GM19395 (cell line): ENCODE data around the gene LTB4R.

Source experiments
- ATAC-seq: cut with Tn5 transposase; IDR thresholded peaks from one replicate; pipeline ENCODE4 v1.9.1; 2021; ENCODE audit warnings: mild to moderate bottlenecking, moderate library complexity; ENCODE audit not compliant: unreplicated experiment

LTB4R gene

DNA sequence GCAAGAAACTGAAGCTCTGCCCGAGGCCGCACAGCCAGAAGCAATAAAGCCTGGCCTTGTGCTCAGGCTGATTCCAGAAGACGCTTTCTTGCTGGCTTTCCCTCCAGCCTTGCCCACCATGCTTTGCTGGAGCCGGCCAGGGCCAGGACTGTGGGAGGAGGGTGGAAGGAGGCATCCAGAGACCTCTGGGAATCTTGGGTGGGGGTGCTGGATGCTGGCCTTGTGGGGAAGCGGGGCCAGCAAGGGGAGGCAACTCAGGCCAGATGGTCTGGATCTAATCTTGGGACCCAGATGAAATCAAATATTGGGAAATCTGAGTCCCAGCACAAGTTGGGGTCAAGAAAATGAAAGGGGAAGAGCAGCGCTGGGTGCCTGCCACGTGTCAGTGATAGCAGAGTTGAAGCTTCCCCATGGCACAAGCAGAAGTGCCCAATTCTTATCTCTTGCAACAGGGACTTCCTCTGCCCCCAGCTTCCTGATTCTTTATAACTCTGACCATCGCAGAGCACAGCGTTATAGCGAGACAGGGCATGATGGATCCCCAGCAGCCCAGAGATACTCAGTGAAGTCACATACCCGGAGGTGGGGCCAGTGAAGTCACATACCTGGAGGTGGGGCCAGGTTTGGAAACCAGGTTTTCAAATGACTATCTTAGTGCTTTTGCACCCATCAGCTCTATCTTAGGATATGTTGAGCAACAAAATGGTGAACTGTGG is 33.5 kb upstream of the LTB4R start:
- ATAC-seq: no peak

GRCh38 chr14:24278424-24278823 is 32.9 kb upstream of the LTB4R start:
- ATAC-seq: no peak

DNA sequence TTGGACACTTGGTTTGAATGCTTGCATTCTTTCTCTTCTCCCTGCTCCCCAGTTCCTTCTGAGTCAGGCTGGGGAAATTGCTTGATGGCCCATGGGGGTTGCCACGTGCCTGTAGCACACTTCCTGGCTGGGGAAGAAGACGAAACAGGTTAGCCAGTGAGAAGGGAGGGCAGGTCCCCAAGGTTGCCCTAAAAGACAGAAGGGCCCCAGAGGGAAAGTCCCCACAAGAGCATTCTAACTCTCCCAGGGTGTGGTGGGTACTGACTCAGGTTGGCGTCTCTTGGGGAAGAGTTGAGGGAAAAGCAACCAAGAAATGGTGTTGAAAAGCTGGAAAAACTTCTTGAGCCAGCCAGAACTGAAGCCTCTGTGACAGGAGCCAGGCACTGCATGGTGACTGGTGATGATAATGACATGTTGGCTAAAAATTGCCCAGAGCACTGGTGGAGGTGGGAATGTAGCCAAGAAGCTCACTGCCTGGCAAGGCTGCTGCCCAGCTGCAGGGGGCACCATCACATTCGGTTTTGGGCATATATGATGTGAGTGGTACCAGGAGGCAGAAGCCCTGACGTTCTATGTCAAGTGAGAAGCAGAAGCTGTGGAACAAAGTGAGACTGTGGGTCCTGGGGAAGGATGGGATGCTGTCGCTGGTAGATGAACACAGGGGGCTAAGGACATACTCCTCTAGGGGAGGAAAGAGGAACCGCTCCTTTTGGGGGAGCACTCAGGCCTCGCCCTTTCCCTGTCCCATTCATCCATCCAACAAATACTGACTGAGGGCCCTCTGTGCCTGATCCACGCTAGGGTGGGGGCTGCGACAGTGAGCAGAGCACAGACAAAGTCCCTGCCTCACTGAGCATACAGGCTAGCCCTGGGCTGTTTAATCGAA is 31.8 kb upstream of the LTB4R start:
- peak; percentile 63 for ATAC-seq

GRCh38 chr14:24280797-24281460 is 30.4 kb upstream of the LTB4R start:
- ATAC-seq: no peak

GRCh38 chr14:24281636-24282035 is 29.7 kb upstream of the LTB4R start:
- ATAC-seq: no peak

DNA sequence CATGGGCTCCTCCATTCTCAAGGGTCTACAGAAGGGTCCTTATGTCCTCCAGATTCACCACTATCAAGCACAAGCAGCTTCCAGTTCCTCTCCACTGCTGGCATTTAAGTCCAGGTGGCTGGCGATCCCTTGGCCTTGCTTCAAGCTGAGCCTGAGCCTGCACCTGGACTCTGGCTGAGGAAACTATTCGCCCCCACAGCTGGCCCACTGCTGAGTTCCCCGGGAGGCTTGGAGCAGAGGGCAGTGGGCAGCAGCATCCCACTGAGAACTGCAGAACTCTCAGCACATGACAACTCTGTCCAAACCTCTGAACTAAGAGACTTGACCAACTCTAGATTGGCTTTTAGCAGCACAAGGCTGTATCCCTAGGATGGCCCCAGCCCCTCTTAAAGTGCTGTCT is 28.6 kb upstream of the LTB4R start:
- ATAC-seq: no peak

DNA sequence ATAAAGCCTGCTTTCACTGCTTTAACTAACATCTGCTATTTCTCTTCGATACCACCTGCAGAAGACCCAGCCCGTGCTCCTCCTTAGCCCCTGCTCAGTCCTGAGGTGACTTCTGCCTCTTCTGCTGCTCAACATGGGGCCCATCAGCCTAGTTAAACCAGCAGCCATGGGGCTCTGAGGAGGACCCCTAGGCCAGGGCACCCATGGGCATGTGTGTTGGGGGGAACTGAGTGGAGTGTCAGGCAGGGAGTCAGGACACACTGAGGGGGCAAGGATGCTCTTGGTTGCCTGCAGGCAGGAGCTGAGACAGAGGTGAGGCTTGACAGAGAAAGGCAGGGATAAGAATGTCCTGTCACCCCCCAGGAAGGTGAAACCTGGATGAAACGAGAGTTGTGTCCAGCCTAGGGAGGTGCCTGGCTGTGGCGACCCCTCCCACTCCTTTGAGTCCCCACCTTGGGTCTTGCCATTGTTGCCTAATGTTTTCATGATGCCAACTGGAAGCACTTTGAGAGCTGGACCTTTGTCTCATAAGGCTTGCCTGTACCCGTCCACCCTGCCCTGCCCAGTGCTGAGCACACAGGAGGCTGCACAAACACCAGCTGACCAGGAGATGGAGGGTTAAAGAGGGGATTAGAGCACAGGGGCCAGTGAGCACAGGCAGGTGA is 27.4 kb upstream of the LTB4R start:
- ATAC-seq: no peak

GRCh38 chr14:24284501-24285035 is 26.7 kb upstream of the LTB4R start:
- no peak for ATAC-seq

- ATAC-seq: no peak
These were observed 26.0 kb upstream of the LTB4R start for GRCh38 chr14:24285351-24285750.

- no peak for ATAC-seq
These were observed 24.3 kb upstream of the LTB4R start for GRCh38 chr14:24286996-24287395.

DNA sequence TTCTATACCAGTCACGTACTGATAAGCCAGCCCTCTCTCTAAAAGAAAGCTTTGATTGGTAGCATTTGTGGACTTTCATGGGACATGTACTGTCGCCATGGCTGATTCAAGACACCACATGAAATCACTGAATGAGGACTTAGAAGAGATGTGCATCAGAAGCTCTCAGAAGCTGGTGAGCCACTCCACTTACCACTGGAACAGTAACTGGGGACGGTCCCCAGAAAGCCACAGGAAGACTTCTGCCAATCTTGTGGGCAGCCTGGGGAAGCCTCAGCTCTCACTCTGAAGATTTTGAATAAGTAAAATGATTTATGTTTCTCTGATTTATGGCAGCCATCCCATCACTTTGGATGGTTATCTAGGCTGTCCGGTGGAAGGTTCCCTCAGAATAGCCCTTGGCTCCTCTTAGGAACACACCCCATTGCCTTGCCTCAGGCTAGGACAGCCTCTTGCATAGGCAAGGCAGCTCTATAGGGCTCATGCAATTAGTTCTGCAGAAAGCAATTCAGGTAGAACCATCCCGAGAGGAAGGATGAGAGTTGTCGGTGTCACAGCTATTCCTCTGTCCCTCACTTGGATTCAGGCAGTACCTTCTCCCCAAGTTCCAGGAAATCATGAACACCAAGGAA is 21.5 kb upstream of the LTB4R start:
- peak; percentile 87 for ATAC-seq

- no peak for ATAC-seq
These were observed 20.6 kb upstream of the LTB4R start for GRCh38 chr14:24290746-24291145.

- ATAC-seq: no peak
These were observed 19.7 kb upstream of the LTB4R start for GRCh38 chr14:24291446-24292117.

DNA sequence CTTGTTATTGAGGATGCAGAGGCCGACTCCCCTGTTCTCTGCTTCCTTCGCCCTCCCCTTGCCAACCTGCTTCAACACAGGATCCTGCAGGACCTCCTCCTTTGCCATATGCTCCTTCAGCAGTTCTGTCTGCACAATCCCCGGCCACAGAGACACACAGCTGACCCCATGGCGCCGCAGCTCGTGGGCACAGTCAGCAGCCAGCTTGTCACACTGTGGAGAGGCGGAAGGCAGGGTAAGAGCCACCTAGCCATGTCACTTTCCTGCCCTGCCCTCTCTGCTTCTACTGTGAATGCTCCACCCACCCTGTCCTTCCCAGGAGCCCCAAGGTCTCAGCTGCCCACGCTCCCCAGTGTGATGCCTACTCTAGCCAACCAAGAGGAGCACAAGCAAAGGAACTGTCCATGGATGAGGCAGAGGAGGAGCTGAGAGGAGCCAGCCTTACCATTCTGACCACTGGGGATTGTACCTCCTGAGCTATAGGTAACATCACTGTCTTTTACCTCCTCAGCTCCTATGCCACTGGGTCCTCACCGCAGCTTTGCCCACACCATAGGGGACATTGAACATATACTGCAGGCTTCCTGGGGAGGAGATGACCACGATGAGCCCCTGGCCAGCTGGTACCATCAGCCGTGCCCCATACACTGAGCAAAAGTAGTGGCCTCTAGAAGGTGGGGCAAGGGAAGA is 19.0 kb upstream of the LTB4R start:
- ATAC-seq: no peak

DNA sequence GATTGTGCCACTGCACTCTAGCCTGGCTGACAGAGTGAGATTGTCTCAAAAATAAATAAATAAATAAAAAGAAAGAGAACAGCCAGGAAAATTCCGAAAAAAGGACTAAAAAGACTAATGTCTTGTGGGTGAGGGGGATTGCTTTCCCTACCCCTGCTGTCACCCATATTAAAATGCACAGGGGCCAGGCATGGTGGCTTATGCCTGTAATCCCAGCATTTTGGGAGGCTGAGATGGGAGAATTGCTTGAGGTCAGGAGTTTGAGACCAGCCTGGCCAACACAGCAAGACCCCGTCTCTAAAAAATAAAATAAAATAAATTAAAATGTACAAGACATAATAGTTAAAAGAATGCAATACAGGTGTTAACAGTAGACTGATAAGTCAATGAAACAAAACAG is 17.8 kb upstream of the LTB4R start:
- ATAC-seq: no peak

GRCh38 chr14:24296341-24297157 is 14.8 kb upstream of the LTB4R start:
- peak; percentile 68 for ATAC-seq

- ATAC-seq: peak; percentile 30
These were observed 13.9 kb upstream of the LTB4R start for GRCh38 chr14:24297190-24297964.

GRCh38 chr14:24298892-24299254 is 12.4 kb upstream of the LTB4R start:
- ATAC-seq: no peak
